ENCODE results near the gene GPRIN3.
"Not testable (repeated sequence)": the region's sequence is repeated elsewhere in the genome, so short reads cannot be mapped to it uniquely, and the experiment has no call there.

The GPRIN3 gene

GRCh38 chr4:89259301-89260028 is 48.1 kb downstream of the GPRIN3 start:
- in situ Hi-C loops (cut with MboI; ENCODE audit: low sequenced_read_pairs), result no loop called here

DNA sequence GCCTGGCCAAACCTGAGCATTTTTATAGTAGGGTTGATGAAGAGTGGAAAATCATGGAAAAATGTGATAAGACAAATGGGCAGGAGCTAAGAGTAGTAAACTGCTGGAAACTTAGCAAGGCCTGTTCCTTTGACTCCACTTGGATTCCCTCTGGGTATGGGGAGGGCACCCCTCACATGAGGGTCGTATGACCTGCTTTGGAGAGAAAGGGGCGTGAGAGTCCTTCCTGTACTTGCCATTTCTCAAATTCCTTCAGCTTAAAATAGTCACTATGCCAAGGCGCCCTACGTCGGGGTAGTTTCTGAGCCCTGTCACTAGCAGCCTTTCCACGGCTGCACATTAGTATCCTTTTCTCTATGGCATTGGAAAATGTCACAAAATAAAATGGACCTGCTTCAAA is 49.1 kb downstream of the GPRIN3 start:
- in situ Hi-C loops (cut with MboI; ENCODE audit: low sequenced_read_pairs), result no loop called here

GRCh38 chr4:89257376-89257775 is 50.2 kb downstream of the GPRIN3 start:
- in situ Hi-C loops (cut with MboI; ENCODE audit: low sequenced_read_pairs), result no loop called here

- in situ Hi-C loops (cut with MboI; ENCODE audit: low sequenced_read_pairs), result no loop called here
These were observed 51.3 kb downstream of the GPRIN3 start for GRCh38 chr4:89256203-89256800.

GRCh38 chr4:89254847-89255246 is 52.8 kb downstream of the GPRIN3 start:
- in situ Hi-C loops (cut with MboI; ENCODE audit: low sequenced_read_pairs), result no loop called here

DNA sequence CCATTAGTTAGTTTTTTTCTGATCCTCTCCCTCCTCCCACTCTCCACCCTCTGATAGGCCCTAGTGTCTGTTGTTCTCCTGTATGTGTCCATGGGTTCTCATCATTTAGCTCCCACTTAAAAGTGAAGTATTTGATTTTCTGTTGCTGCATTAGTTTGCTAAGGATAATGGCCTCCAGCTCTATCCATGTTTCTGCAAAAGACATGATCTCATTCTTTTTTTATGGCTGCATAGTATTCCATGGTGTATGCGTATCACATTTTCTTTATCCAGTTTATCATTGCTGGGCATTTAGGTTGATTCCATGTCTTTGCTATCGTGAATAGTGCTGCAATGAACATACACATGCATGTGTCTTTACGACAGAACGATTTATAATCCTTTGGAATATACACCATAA is 53.3 kb downstream of the GPRIN3 start:
- in situ Hi-C loops (cut with MboI; ENCODE audit: low sequenced_read_pairs), result not testable (repeated sequence)

DNA sequence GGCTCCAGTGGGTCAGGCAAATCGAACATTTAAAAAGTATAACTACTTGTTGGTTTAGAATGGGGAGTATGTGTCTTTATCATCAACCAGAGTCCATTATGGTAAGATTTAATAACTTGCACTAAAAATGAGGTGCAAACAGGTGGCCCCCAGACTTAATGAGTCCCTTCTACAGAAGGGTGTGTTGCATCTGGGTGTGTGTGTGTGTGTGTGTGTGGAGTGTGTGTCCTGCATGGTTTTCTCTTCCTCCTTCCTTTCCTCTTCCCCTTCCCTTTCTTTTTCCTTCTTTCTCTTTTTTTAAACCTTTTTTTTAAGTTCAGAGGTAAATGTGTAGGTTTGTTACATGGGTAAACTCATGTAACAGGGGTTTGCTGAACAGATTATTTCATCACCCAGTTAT is 53.7 kb downstream of the GPRIN3 start:
- in situ Hi-C loops (cut with MboI; ENCODE audit: low sequenced_read_pairs), result no loop called here

- in situ Hi-C loops (cut with MboI; ENCODE audit: low sequenced_read_pairs), result no loop called here
These were observed 54.3 kb downstream of the GPRIN3 start for GRCh38 chr4:89253311-89253710.

DNA sequence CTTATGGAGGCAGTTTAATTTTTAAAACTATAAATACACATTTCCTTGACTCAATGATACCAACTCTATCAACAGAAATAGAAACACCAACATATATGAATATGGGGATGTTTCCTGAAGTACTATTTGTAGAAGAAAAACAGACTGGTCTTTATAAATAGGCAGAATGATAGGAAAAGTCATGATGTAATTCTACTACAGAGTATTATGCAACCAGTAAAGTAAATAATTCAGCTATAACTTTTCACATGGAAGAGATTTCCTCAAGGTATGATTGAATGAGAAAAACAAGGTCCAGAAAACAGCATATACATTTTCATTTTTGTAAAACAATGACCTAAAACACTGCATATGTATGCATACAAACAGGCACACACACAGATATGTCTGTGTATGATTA is 56.2 kb downstream of the GPRIN3 start:
- in situ Hi-C loops (cut with MboI; ENCODE audit: low sequenced_read_pairs), result no loop called here

DNA sequence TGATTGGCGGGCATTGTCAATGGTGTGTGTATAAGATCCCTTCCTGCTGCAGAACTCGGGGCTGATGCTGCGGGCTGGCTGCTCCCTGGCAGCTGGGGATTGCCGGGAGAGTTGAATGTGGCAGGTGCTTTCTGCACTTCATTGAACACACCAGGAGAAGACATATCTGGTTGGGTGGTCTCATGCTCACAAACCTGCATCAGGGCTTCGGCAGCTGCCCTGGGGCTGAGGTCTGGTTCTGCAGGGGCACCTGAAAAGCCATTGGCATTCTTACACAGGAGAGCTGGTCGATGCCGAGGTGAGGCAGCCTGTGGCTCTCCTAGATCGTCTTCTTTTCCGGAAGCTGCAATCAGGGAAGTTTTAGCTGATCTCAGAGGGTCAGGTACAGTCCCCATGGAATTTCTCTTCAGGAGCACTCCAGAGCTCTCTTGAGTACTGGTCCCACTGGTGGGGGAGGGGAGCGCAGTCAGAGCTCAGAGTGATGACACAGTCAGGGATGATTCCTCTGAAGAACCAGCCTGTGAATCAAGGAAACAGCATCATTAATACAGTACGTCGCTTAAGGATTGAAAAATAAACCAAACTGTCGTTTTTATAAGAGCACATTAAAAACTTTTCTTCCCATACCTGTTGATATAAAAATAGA is 57.8 kb downstream of the GPRIN3 start:
- in situ Hi-C loops (cut with MboI; ENCODE audit: low sequenced_read_pairs), result no loop called here

GRCh38 chr4:89249313-89249712 is 58.3 kb downstream of the GPRIN3 start:
- in situ Hi-C loops (cut with MboI; ENCODE audit: low sequenced_read_pairs), result no loop called here

DNA sequence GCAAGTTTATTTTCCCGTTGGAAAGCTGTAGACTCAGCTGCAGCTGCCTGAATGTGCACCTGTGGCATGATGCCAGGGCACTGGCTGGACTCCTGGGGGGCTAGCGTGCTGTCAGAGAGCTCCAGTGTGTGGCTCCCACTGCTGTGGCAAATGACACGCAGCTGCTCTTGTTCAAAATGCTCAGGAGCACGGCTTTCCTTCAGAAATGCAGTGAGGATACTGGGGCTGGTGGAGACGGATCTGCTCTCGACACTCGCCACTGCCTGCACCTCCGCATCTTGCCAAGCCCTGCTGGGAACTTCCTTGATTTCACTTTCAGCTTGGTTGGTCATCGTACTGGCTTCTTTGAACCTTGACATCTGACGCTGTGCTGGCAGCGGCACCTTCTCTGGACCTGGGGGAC is 58.7 kb downstream of the GPRIN3 start:
- in situ Hi-C loops (cut with MboI; ENCODE audit: low sequenced_read_pairs), result no loop called here

GRCh38 chr4:89247951-89248350 is 59.6 kb downstream of the GPRIN3 start:
- in situ Hi-C loops (cut with MboI; ENCODE audit: low sequenced_read_pairs), result no loop called here

DNA sequence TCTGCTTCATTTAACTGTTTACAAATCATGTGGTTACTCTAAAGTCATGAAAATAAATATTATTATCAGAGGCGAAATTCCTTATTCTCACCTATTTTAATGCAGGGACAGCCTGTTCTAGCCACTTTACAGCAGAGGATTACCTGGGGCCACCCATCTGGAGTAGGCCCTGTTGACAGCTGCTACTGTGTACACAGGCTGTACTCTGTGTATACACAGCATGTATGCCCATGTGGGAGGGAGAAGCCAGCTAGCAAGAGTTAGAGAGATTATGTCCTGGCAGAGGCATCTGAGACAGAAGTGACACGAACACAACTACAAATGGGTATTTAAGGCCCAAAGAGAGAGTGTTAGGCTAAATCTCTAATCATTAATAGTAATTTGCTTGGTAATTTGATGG is 62.1 kb downstream of the GPRIN3 start:
- in situ Hi-C loops (cut with MboI; ENCODE audit: low sequenced_read_pairs), result no loop called here

DNA sequence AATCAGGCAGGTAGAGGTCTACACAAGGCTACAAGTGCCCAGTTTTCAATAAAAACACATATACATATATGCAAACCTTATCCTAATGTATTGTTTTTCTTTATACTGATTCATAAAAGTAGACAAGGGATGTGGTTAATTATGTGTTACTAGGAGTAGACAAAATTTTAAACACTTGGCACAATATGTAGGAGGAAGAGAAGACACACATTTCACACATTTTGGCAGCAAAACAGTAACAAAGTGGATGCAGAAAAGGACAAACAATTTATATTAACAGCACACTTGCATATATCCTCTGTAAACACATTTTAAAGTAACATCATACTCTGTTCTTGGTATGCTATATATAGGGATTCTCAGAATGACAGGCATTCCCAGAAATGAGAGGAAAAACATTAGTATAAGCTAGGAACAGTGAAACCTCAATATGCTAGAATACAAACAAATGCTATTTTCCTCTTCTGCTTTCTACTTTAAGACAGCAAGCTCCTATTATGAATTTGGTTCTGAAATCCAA is 63.8 kb downstream of the GPRIN3 start:
- in situ Hi-C loops (cut with MboI; ENCODE audit: low sequenced_read_pairs), result no loop called here

- in situ Hi-C loops (cut with MboI; ENCODE audit: low sequenced_read_pairs), result no loop called here
These were observed 64.5 kb downstream of the GPRIN3 start for GRCh38 chr4:89242864-89243732.

GRCh38 chr4:89242216-89242615 is 65.4 kb downstream of the GPRIN3 start:
- in situ Hi-C loops (cut with MboI; ENCODE audit: low sequenced_read_pairs), result no loop called here

DNA sequence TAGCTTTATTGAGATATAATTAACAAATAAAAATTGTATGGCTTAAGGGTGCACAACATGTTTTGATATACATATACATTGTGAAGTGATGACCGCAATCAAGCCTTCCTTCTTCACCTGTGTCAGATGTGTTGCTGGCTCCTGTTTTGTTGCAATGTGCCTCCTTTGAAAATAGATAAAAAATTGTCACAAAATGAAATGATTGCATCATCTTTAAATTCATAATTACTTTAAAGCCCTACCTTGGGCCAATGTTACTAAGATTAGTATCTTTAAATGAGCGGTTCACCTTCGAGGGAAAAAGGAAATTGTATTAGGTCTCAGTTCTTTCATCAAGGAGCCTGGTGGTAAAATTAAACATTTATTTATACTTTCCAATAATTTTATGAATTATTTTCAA is 77.3 kb downstream of the GPRIN3 start:
- in situ Hi-C loops (cut with MboI; ENCODE audit: low sequenced_read_pairs), result loop anchor here (10.0 kb wide), 1 partner anchor 205 kb away; no protein-coding TSS in a partner anchor

DNA sequence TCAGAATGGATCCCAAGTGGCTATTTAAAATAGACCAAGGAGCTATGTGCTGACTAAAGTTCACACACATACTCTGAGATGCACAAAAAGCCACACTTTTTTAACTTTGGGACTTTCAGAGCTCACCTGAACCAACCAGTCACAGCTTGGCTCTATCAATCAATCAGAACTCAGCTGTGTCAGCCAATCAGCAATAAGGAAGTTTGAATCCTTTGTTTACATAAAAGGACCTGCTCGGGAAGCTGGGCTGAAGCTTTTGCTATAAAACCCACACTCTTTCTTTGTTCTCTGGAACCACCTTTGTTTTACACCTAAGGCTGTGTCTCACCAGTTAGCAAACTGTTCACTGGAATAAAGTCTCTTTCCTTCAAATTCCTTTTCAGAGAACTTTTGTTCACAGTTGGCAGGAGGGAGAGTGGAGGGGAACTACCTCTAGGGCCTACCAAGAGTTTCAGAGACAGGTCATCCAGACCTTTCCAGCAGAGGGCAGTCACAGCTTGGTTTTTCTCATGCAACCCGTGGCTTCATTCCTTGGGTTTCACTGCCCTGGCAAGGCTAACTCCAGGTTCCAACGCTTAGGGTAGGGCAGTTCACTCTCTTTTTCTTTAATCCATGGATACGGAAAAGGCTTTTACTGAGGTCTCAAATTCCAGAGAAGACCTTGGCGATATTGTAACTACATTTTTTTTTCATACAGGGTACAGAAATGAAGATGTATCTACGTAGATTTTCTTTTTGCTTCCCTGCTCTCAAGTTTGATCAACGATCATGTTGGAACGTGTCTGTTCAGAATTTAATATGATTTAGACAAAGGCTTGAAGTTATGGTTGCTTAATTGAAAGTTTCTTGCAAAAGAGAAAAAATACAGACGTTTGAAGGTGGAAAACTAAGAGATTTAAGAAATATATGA is 80.7 kb downstream of the GPRIN3 start:
- in situ Hi-C loops (cut with MboI; ENCODE audit: low sequenced_read_pairs), result no loop called here

- in situ Hi-C loops (cut with MboI; ENCODE audit: low sequenced_read_pairs), result no loop called here
These were observed 85.4 kb downstream of the GPRIN3 start for GRCh38 chr4:89222170-89222569.
